ENCODE results near the gene SHISA5. TPM values are rescaled to one million over a fixed set of nuclear protein-coding genes. Genes with fewer than 3 reads are reported as not detected.
"Not testable (repeated sequence)": the region's sequence is repeated elsewhere in the genome, so short reads cannot be mapped to it uniquely, and the experiment has no call there.

The SHISA5 gene
- total RNA-seq, 2 donors from 2014 or later, result 66.9 to 120 TPM

GRCh38 chr3:48501196-48501595 lies 2.8 kb downstream of the SHISA5 start:
- H3K27ac ChIP-seq, result no peak overlapping the region
- no peak for DNase-seq (ENCODE audit: low spot score)
- no peak for TF ChIP-seq CTCF (IDR thresholded peaks at IDR 0.05)

GRCh38 chr3:48500656-48501055 lies 3.3 kb downstream of the SHISA5 start:
- H3K36me3 ChIP-seq, result peaks cover 9% of the 10 kb centered on the region
- TF ChIP-seq CTCF (IDR thresholded peaks at IDR 0.05), result no peak
- no peak overlapping the region for H3K4me3 ChIP-seq
- no peaks in the 10 kb centered on the region for H3K27me3 ChIP-seq
- peaks cover 0 to 26% of the 10 kb centered on the region in 2 donors for H3K4me1 ChIP-seq
- H3K9me3 ChIP-seq, result no peaks in the 10 kb centered on the region
- DNase-seq (ENCODE audit: low spot score), result no peak
- H3K27ac ChIP-seq, result no peak overlapping the region

More at GRCh38 chr3:48501196-48501595, 2.8 kb downstream of the SHISA5 start:
- H3K9me3 ChIP-seq, result no peaks in the 10 kb centered on the region
- peaks cover 3% of the 10 kb centered on the region for H3K36me3 ChIP-seq
- H3K27me3 ChIP-seq, result no peaks in the 10 kb centered on the region
- peaks cover 0 to 26% of the 10 kb centered on the region in 2 donors for H3K4me1 ChIP-seq
- no peak overlapping the region for H3K4me3 ChIP-seq

DNA sequence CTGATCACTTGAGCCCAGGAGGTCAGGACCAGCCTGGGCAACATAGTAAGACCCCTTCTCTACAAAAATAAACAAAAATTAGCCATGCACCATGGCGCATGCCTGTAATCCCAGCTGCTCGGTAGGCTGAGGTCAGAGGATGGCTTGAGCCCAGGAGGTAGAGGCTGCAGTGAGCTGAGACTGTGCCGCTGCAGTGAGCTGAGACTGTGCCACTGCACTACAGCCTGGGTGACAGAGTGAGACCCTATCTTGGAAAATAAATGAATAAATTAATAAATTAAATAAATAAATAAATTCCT lies 10.8 kb downstream of the SHISA5 start:
- Histone ChIP-seq H3K36me3 (peaks cover 12% of the 10 kb centered on the region), H3K9me3 (no peaks in the 10 kb centered on the region), H3K4me3 (no peak overlapping the region), H3K27ac (no peak overlapping the region), H3K4me1 (no peaks in the 10 kb centered on the region), H3K27me3 (no peaks in the 10 kb centered on the region)
- DNase-seq (ENCODE audit: low spot score), result no peak
- TF ChIP-seq CTCF (IDR thresholded peaks at IDR 0.05), result no peak

GRCh38 chr3:48492461-48493202 lies 11.3 kb downstream of the SHISA5 start:
- H3K27me3 ChIP-seq, result no peaks in the 10 kb centered on the region
- no peak for DNase-seq (ENCODE audit: low spot score)
- H3K27ac ChIP-seq, result no peak overlapping the region
- H3K4me1 ChIP-seq, result no peaks in the 10 kb centered on the region
- H3K9me3 ChIP-seq, result no peaks in the 10 kb centered on the region
- peaks cover 12% of the 10 kb centered on the region for H3K36me3 ChIP-seq
- no peak overlapping the region for H3K4me3 ChIP-seq
- TF ChIP-seq CTCF (IDR thresholded peaks at IDR 0.05), result no peak

DNA sequence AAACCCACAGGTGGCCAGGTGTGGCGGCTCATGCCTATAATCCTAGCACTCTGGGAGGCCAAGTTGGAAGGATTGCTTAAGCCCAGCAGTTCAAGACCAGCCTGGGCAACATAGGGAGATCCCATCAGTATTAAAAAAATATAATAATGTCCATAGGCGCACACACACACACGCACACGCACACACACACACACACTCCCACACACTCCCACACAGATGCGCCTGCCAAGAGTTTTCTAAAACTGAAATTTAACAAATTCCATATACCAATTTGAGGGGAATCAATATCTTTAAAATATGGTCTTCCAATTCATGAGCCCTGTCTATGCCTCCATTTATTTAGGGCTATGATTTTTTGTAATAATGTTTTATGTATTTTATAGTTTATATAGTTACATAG lies 17.0 kb downstream of the SHISA5 start:
- no peaks in the 10 kb centered on the region for H3K27me3 ChIP-seq
- no peak for DNase-seq (ENCODE audit: low spot score)
- no peaks in the 10 kb centered on the region for H3K36me3 ChIP-seq
- H3K9me3 ChIP-seq, result no peaks in the 10 kb centered on the region
- no peak overlapping the region for H3K4me3 ChIP-seq
- H3K4me1 ChIP-seq, result no peaks in the 10 kb centered on the region
- no peak overlapping the region for H3K27ac ChIP-seq
- TF ChIP-seq CTCF (IDR thresholded peaks at IDR 0.05), result no peak

DNA sequence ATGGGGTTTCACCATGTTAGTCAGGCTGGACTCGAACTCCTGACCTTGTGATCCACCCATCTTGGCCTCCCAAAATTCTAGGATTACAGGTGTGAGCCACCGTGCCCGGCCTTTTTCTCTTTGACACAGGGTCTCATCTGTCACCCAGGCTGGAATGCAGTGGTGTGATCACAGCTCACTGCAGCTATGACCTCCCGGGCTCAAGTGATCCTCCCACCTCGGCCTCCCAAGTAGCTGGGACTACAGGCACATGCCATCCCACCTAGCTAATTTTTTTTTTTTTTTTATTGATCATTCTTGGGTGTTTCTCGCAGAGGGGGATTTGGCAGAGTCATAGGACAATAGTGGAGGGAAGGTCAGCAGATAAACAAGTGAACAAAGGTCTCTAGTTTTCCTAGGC lies 21.2 kb downstream of the SHISA5 start:
- H3K9me3 ChIP-seq; H3K27ac ChIP-seq; H3K4me1 ChIP-seq; H3K4me3 ChIP-seq; H3K27me3 ChIP-seq; DNase-seq (ENCODE audit: low spot score); H3K36me3 ChIP-seq: not testable (repeated sequence)

- H3K36me3 ChIP-seq; DNase-seq (ENCODE audit: low spot score); H3K27me3 ChIP-seq; H3K27ac ChIP-seq; H3K9me3 ChIP-seq; H3K4me3 ChIP-seq; H3K4me1 ChIP-seq: not testable (repeated sequence)
These were observed 23.1 kb downstream of the SHISA5 start for GRCh38 chr3:48480891-48481290.
